HS-5 (cell line): ENCODE data around the gene SLC30A5.

ENCODE experiments used
- DNase-seq: peaks from one replicate; pipeline ENCODE4 v3.0.0-alpha.2; 2012; ENCODE audit warnings: low read depth

The SLC30A5 gene

GRCh38 chr5:69167929-69168328 is 74.1 kb downstream of the SLC30A5 start:
- no peak for DNase-seq

GRCh38 chr5:69170495-69170894 is 76.7 kb downstream of the SLC30A5 start:
- no peak for DNase-seq

GRCh38 chr5:69170969-69171368 is 77.2 kb downstream of the SLC30A5 start:
- no peak for DNase-seq
